PFSK-1 (cell line): ENCODE measurements around the gene TCIRG1.

Experiments
- FOXP2 ChIP-seq: optimal IDR thresholded peaks from 2 replicates; pipeline ENCODE3; 2011; ENCODE audit warnings: borderline replicate concordance, control low read depth, inconsistent platforms; ENCODE audit not compliant: insufficient read depth; ENCODE audit errors: extremely low read length, extremely low read depth
- POLR2AphosphoS5 ChIP-seq: IDR thresholded peaks from 2 replicates; pipeline ENCODE4 v1.6.1; 2012; ENCODE audit warnings: low read depth, mild to moderate bottlenecking, control low read depth, low read length, moderate library complexity
- REST ChIP-seq, 2 experiments: IDR thresholded peaks; 2 replicates each; pipeline versions ENCODE4 v1.6.1 to v1.8.0; 2011 to 2012; ENCODE audit warnings: low read depth in 2 of 2, low read length in 2 of 2, control low read depth in 1 of 2, inconsistent platforms in 1 of 2, mild to moderate bottlenecking in 1 of 2, moderate library complexity in 1 of 2; ENCODE audit not compliant: insufficient read depth in 1 of 2
- SIN3A ChIP-seq: IDR thresholded peaks from 2 replicates; pipeline ENCODE4 v1.6.1; 2012; ENCODE audit warnings: mild to moderate bottlenecking, low read length, moderate library complexity, borderline replicate concordance; ENCODE audit not compliant: insufficient read depth

DNA sequence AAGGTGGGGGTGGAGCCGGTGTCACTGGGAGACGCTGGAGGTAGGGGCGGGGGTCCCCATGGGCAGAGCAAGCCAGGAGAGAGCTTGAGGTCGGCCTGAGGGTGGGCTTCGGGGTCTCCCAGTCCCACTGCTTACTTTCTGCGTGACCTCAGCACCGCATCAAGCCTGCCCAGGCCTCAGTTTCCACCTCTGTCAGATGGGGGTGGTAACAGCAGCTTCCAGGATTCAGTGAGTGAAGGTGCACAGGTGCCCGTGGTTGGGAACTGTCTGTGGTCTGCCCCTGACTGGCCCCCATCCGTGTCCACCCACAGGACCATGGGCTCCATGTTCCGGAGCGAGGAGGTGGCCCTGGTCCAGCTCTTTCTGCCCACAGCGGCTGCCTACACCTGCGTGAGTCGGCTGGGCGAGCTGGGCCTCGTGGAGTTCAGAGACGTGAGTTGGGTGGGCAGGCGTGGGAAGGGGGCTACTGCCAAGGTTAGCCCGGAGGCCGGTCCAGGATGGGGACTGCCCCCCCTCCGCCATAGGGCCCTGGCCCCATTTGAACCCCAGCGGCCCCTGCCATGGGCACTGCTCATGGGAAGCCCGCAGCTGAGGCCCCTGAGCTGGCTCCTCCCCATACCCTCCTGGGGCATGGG, 2.2 kb downstream of the TCIRG1 start:
- TF ChIP-seq POLR2AphosphoS5 (no peak), FOXP2 (no peak), REST (IDR thresholded peaks at IDR 0.05; ENCODE audit: insufficient read depth in 1 of 2, low read depth in 2 of 2, low read length in 2 of 2) (no peak), SIN3A (no peak)
